GM12891 (cell line): ENCODE data around the gene CRADD.

Experiments
- POLR2AphosphoS5 ChIP-seq: IDR thresholded peaks from 2 replicates; pipeline ENCODE4 v1.6.1; 2011; ENCODE audit warnings: low read depth, low read length, control low read depth
- SPI1 ChIP-seq: IDR thresholded peaks from 2 replicates; pipeline ENCODE4 v1.6.1; 2011; ENCODE audit warnings: low read depth, low read length, control low read depth

DNA sequence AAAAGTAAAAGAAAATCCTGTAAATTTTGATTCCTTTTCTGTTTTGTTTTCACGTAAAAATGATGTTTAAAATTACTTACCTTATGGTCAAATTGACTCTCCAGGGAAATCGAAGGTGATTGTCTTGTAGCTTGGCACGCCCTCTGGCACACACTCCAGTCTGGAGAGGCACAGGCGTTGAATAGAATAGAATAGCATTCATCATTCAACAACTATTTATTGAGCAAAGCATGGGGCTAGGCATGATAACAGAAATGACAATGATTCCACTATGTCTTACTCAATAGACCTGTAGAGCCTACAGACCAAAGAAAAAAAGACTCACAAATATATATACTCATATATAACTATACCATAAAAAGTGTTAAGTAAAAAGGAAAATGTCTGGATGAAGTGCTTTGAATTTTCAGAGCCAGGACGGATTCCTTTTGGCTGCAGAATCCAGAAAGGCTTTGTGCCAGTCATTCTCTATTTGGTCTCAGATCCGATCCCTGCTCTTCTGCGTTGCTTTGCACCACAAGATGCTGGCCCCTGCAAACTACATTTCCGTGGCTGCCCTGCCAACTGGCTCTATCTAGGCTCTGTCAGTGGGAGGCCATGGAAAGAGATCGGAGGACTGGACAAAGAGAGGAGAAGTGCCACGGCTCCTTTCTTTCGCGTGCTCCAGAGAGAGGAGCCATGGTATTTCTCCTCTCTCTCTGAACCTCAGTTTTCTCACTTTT is 231.8 kb downstream of the CRADD start:
- no peak for TF ChIP-seq SPI1
- no peak for TF ChIP-seq POLR2AphosphoS5
